ENCODE results near the gene LSM3.
"Not testable (repeated sequence)": the region's sequence is repeated elsewhere in the genome, so short reads cannot be mapped to it uniquely, and the experiment has no call there.

Gene LSM3

GRCh38 chr3:14228681-14229470, 50.3 kb downstream of the LSM3 start:
- no peak overlapping the region for H3K27ac Mint-ChIP-seq
- ATAC-seq: no peak
- peaks cover 9% of the 10 kb centered on the region for H3K9me3 Mint-ChIP-seq
- H3K27me3 Mint-ChIP-seq: peaks cover 60% of the 10 kb centered on the region
- H3K4me1 Mint-ChIP-seq: no peaks in the 10 kb centered on the region
- H3K36me3 Mint-ChIP-seq: peaks cover 9% of the 10 kb centered on the region
- H3K4me3 Mint-ChIP-seq: no peak overlapping the region

GRCh38 chr3:14229695-14230094, 51.1 kb downstream of the LSM3 start:
- H3K9me3 Mint-ChIP-seq, H3K27ac Mint-ChIP-seq, H3K4me1 Mint-ChIP-seq, ATAC-seq, H3K36me3 Mint-ChIP-seq, H3K4me3 Mint-ChIP-seq: not testable (repeated sequence)
- peaks cover 60% of the 10 kb centered on the region for H3K27me3 Mint-ChIP-seq

GRCh38 chr3:14230729-14231128, 52.1 kb downstream of the LSM3 start:
- Mint-ChIP-seq H3K9me3 (peaks cover 9% of the 10 kb centered on the region), H3K27ac (no peak overlapping the region), H3K36me3 (peaks cover 9% of the 10 kb centered on the region), H3K4me1 (no peaks in the 10 kb centered on the region), H3K27me3 (peaks cover 59% of the 10 kb centered on the region), H3K4me3 (no peak overlapping the region)
- no peak for ATAC-seq

GRCh38 chr3:14231145-14231990, 52.8 kb downstream of the LSM3 start:
- no peak for ATAC-seq
- Mint-ChIP-seq H3K9me3 (peaks cover 9% of the 10 kb centered on the region), H3K36me3 (peaks cover 9% of the 10 kb centered on the region), H3K4me1 (no peaks in the 10 kb centered on the region), H3K4me3 (no peak overlapping the region), H3K27me3 (peaks cover 59% of the 10 kb centered on the region), H3K27ac (no peak overlapping the region)

- Mint-ChIP-seq H3K9me3 (peaks cover 9% of the 10 kb centered on the region), H3K36me3 (peaks cover 9% of the 10 kb centered on the region), H3K4me1 (no peaks in the 10 kb centered on the region), H3K4me3 (no peak overlapping the region), H3K27ac (no peak overlapping the region), H3K27me3 (peaks cover 59% of the 10 kb centered on the region)
- ATAC-seq: no peak
Observed at GRCh38 chr3:14231998-14232501, 53.4 kb downstream of the LSM3 start.

- H3K4me3 Mint-ChIP-seq: no peak overlapping the region
- peaks cover 52% of the 10 kb centered on the region for H3K27me3 Mint-ChIP-seq
- no peaks in the 10 kb centered on the region for H3K4me1 Mint-ChIP-seq
- peaks cover 9% of the 10 kb centered on the region for H3K36me3 Mint-ChIP-seq
- no peak overlapping the region for H3K27ac Mint-ChIP-seq
- peaks cover 9% of the 10 kb centered on the region for H3K9me3 Mint-ChIP-seq
- no peak for ATAC-seq
Observed at GRCh38 chr3:14234251-14235002, 55.8 kb downstream of the LSM3 start.

GRCh38 chr3:14235003-14235911, 56.6 kb downstream of the LSM3 start:
- no peaks in the 10 kb centered on the region for H3K4me1 Mint-ChIP-seq
- peaks cover 9% of the 10 kb centered on the region for H3K9me3 Mint-ChIP-seq
- H3K27me3 Mint-ChIP-seq: peaks cover 51% of the 10 kb centered on the region
- H3K27ac Mint-ChIP-seq: no peak overlapping the region
- ATAC-seq: no peak
- no peak overlapping the region for H3K4me3 Mint-ChIP-seq
- H3K36me3 Mint-ChIP-seq: peaks cover 9% of the 10 kb centered on the region

GRCh38 chr3:14235912-14236295, 57.3 kb downstream of the LSM3 start:
- Mint-ChIP-seq H3K9me3 (peaks cover 9% of the 10 kb centered on the region), H3K4me1 (no peaks in the 10 kb centered on the region), H3K36me3 (peaks cover 9% of the 10 kb centered on the region), H3K4me3 (no peak overlapping the region), H3K27ac (no peak overlapping the region), H3K27me3 (peaks cover 44% of the 10 kb centered on the region)
- ATAC-seq: no peak

GRCh38 chr3:14236902-14237301, 58.3 kb downstream of the LSM3 start:
- no peak overlapping the region for H3K4me3 Mint-ChIP-seq
- H3K9me3 Mint-ChIP-seq: peaks cover 7% of the 10 kb centered on the region
- peaks cover 9% of the 10 kb centered on the region for H3K36me3 Mint-ChIP-seq
- ATAC-seq: no peak
- H3K4me1 Mint-ChIP-seq: no peaks in the 10 kb centered on the region
- peaks cover 35% of the 10 kb centered on the region for H3K27me3 Mint-ChIP-seq
- no peak overlapping the region for H3K27ac Mint-ChIP-seq

- peaks cover 9% of the 10 kb centered on the region for H3K36me3 Mint-ChIP-seq
- H3K4me1 Mint-ChIP-seq: no peaks in the 10 kb centered on the region
- no peak overlapping the region for H3K4me3 Mint-ChIP-seq
- H3K9me3 Mint-ChIP-seq: peaks cover 7% of the 10 kb centered on the region
- ATAC-seq: no peak
- H3K27me3 Mint-ChIP-seq: peaks cover 35% of the 10 kb centered on the region
- no peak overlapping the region for H3K27ac Mint-ChIP-seq
Observed at GRCh38 chr3:14237457-14237856, 58.8 kb downstream of the LSM3 start.

- Mint-ChIP-seq H3K9me3 (peaks cover 4% of the 10 kb centered on the region), H3K27me3 (peaks cover 35% of the 10 kb centered on the region), H3K36me3 (peaks cover 4% of the 10 kb centered on the region), H3K4me1 (no peaks in the 10 kb centered on the region), H3K27ac (no peak overlapping the region), H3K4me3 (no peak overlapping the region)
- ATAC-seq: no peak
Observed at GRCh38 chr3:14238356-14238755, 59.7 kb downstream of the LSM3 start.

- no peaks in the 10 kb centered on the region for H3K36me3 Mint-ChIP-seq
- no peak for ATAC-seq
- no peaks in the 10 kb centered on the region for H3K4me1 Mint-ChIP-seq
- no peak overlapping the region for H3K4me3 Mint-ChIP-seq
- peaks cover 35% of the 10 kb centered on the region for H3K27me3 Mint-ChIP-seq
- H3K9me3 Mint-ChIP-seq: no peaks in the 10 kb centered on the region
- no peak overlapping the region for H3K27ac Mint-ChIP-seq
Observed at GRCh38 chr3:14238930-14239329, 60.3 kb downstream of the LSM3 start.

GRCh38 chr3:14239940-14240339, 61.3 kb downstream of the LSM3 start:
- H3K9me3 Mint-ChIP-seq: no peaks in the 10 kb centered on the region
- H3K4me3 Mint-ChIP-seq: no peak overlapping the region
- peaks cover 37% of the 10 kb centered on the region for H3K27me3 Mint-ChIP-seq
- no peaks in the 10 kb centered on the region for H3K4me1 Mint-ChIP-seq
- no peak overlapping the region for H3K27ac Mint-ChIP-seq
- H3K36me3 Mint-ChIP-seq: no peaks in the 10 kb centered on the region
- ATAC-seq: no peak

GRCh38 chr3:14240366-14240765, 61.7 kb downstream of the LSM3 start:
- H3K27me3 Mint-ChIP-seq: peaks cover 37% of the 10 kb centered on the region
- H3K4me1 Mint-ChIP-seq: no peaks in the 10 kb centered on the region
- H3K9me3 Mint-ChIP-seq: no peaks in the 10 kb centered on the region
- ATAC-seq: no peak
- no peak overlapping the region for H3K4me3 Mint-ChIP-seq
- no peaks in the 10 kb centered on the region for H3K36me3 Mint-ChIP-seq
- no peak overlapping the region for H3K27ac Mint-ChIP-seq
